ENCODE measurements around the gene CCL22. TPM values are rescaled to one million over a fixed set of nuclear protein-coding genes. Genes with fewer than 3 reads are reported as not detected.
"Not testable (repeated sequence)": the region's sequence is repeated elsewhere in the genome, so short reads cannot be mapped to it uniquely, and the experiment has no call there.

Gene CCL22
- total RNA-seq, 1 experiment from 2014 or later: not detected

- Histone ChIP-seq H3K9me3 (replicated peaks) (peaks cover 8% of the 10 kb centered on the region; the same call in 1 of the 2 replicates), H3K4me3 (no peak overlapping the region), H3K27me3 (replicated peaks) (no peaks in the 10 kb centered on the region), H3K4me1 (replicated peaks) (peaks cover 20% of the 10 kb centered on the region), H3K27ac (no peak overlapping the region), H3K36me3 (no peaks in the 10 kb centered on the region)
- DNase-seq (ENCODE audit: low read depth in 1 of 2, low spot score in 2 of 2): no peak
Observed at GRCh38 chr16:57335366-57335765, 23.2 kb upstream of the CCL22 start.

GRCh38 chr16:57341062-57341440 is 17.5 kb upstream of the CCL22 start:
- DNase-seq (ENCODE audit: low read depth in 1 of 2, low spot score in 2 of 2): no peak
- Histone ChIP-seq H3K4me1 (replicated peaks) (peaks cover 42% of the 10 kb centered on the region), H3K36me3 (no peaks in the 10 kb centered on the region), H3K27me3 (replicated peaks) (no peaks in the 10 kb centered on the region), H3K27ac (peak overlapping the region; percentile 61), H3K9me3 (replicated peaks) (peaks cover 5% of the 10 kb centered on the region; the same call in 1 of the 2 replicates), H3K4me3 (no peak overlapping the region)

- peak overlapping the region; percentile 61 for H3K27ac ChIP-seq
- H3K36me3 ChIP-seq: no peaks in the 10 kb centered on the region
- peak; percentile 90 to 98 for DNase-seq (ENCODE audit: low read depth in 1 of 2, low spot score in 2 of 2)
- H3K4me1 ChIP-seq (replicated peaks): peaks cover 42% of the 10 kb centered on the region
- peaks cover 5% of the 10 kb centered on the region; the same call in 1 of the 2 replicates for H3K9me3 ChIP-seq (replicated peaks)
- no peak overlapping the region for H3K4me3 ChIP-seq
- no peaks in the 10 kb centered on the region for H3K27me3 ChIP-seq (replicated peaks)
Observed at GRCh38 chr16:57341441-57342303, 16.9 kb upstream of the CCL22 start.

GRCh38 chr16:57342606-57343005 is 16.0 kb upstream of the CCL22 start:
- peaks cover 42% of the 10 kb centered on the region for H3K4me1 ChIP-seq (replicated peaks)
- not testable (repeated sequence) for H3K27me3 ChIP-seq (replicated peaks); H3K4me3 ChIP-seq; H3K9me3 ChIP-seq (replicated peaks); H3K36me3 ChIP-seq; H3K27ac ChIP-seq
- DNase-seq (ENCODE audit: low read depth in 1 of 2, low spot score in 2 of 2): peak in 1 of 2 experiments; percentile 26

GRCh38 chr16:57343221-57343620 is 15.4 kb upstream of the CCL22 start:
- Histone ChIP-seq H3K27me3 (replicated peaks) (peaks cover 6% of the 10 kb centered on the region; the same call in 1 of the 2 replicates), H3K4me3 (no peak overlapping the region), H3K4me1 (replicated peaks) (peaks cover 42% of the 10 kb centered on the region), H3K9me3 (replicated peaks) (peaks cover 2% of the 10 kb centered on the region; the same call in 1 of the 2 replicates), H3K36me3 (no peaks in the 10 kb centered on the region), H3K27ac (no peak overlapping the region)
- DNase-seq (ENCODE audit: low read depth in 1 of 2, low spot score in 2 of 2): peak in 1 of 2 experiments; percentile 18

- H3K4me1 ChIP-seq (replicated peaks): peaks cover 33% of the 10 kb centered on the region
- H3K27me3 ChIP-seq (replicated peaks): peaks cover 13% of the 10 kb centered on the region
- H3K27ac ChIP-seq; H3K4me3 ChIP-seq; DNase-seq (ENCODE audit: low read depth in 1 of 2, low spot score in 2 of 2); H3K36me3 ChIP-seq; H3K9me3 ChIP-seq (replicated peaks): not testable (repeated sequence)
Observed at GRCh38 chr16:57344094-57344493, 14.5 kb upstream of the CCL22 start.

- no peak for DNase-seq (ENCODE audit: low read depth in 1 of 2, low spot score in 2 of 2)
Observed at GRCh38 chr16:57345021-57345420, 13.6 kb upstream of the CCL22 start.

GRCh38 chr16:57345666-57346204 is 12.8 kb upstream of the CCL22 start:
- no peak for DNase-seq (ENCODE audit: low read depth in 1 of 2, low spot score in 2 of 2)
- peaks cover 18% of the 10 kb centered on the region for H3K4me1 ChIP-seq (replicated peaks)
- H3K9me3 ChIP-seq (replicated peaks): no peaks in the 10 kb centered on the region
- peaks cover 20% of the 10 kb centered on the region for H3K27me3 ChIP-seq (replicated peaks)
- H3K4me3 ChIP-seq: no peak overlapping the region
- H3K27ac ChIP-seq: no peak overlapping the region
- no peaks in the 10 kb centered on the region for H3K36me3 ChIP-seq

More at GRCh38 chr16:57345021-57345420, 13.6 kb upstream of the CCL22 start:
- H3K4me1 ChIP-seq (replicated peaks): peaks cover 25% of the 10 kb centered on the region
- no peak overlapping the region for H3K27ac ChIP-seq
- no peaks in the 10 kb centered on the region for H3K9me3 ChIP-seq (replicated peaks)
- no peaks in the 10 kb centered on the region for H3K36me3 ChIP-seq
- H3K4me3 ChIP-seq: no peak overlapping the region
- H3K27me3 ChIP-seq (replicated peaks): peaks cover 20% of the 10 kb centered on the region

- Histone ChIP-seq H3K27me3 (replicated peaks) (peaks cover 25% of the 10 kb centered on the region), H3K9me3 (replicated peaks) (no peaks in the 10 kb centered on the region)
- DNase-seq (ENCODE audit: low read depth in 1 of 2, low spot score in 2 of 2): peak in 1 of 2 experiments; percentile 8
Observed at GRCh38 chr16:57347858-57348257, 10.7 kb upstream of the CCL22 start.

GRCh38 chr16:57348327-57348726 is 10.3 kb upstream of the CCL22 start:
- no peaks in the 10 kb centered on the region for H3K9me3 ChIP-seq (replicated peaks)
- H3K4me1 ChIP-seq (replicated peaks): no peaks in the 10 kb centered on the region
- peaks cover 25% of the 10 kb centered on the region for H3K27me3 ChIP-seq (replicated peaks)
- peak in 1 of 2 experiments; percentile 16 for DNase-seq (ENCODE audit: low read depth in 1 of 2, low spot score in 2 of 2)
- no peaks in the 10 kb centered on the region for H3K36me3 ChIP-seq
- no peak overlapping the region for H3K4me3 ChIP-seq
- H3K27ac ChIP-seq: no peak overlapping the region

More at GRCh38 chr16:57347858-57348257, 10.7 kb upstream of the CCL22 start:
- Histone ChIP-seq H3K27ac (no peak overlapping the region), H3K4me3 (no peak overlapping the region), H3K4me1 (replicated peaks) (no peaks in the 10 kb centered on the region), H3K36me3 (no peaks in the 10 kb centered on the region)

GRCh38 chr16:57349212-57350031 is 9.2 kb upstream of the CCL22 start:
- no peaks in the 10 kb centered on the region for H3K4me1 ChIP-seq (replicated peaks)
- H3K27ac ChIP-seq: no peak overlapping the region
- no peaks in the 10 kb centered on the region for H3K9me3 ChIP-seq (replicated peaks)
- no peaks in the 10 kb centered on the region for H3K36me3 ChIP-seq
- H3K27me3 ChIP-seq (replicated peaks): peaks cover 25% of the 10 kb centered on the region
- no peak overlapping the region for H3K4me3 ChIP-seq
- peak in 1 of 2 experiments; percentile 19 for DNase-seq (ENCODE audit: low read depth in 1 of 2, low spot score in 2 of 2)

- H3K27me3 ChIP-seq (replicated peaks): peaks cover 23% of the 10 kb centered on the region
- H3K36me3 ChIP-seq: no peaks in the 10 kb centered on the region
- no peak for DNase-seq (ENCODE audit: low read depth in 1 of 2, low spot score in 2 of 2)
Observed at GRCh38 chr16:57352636-57353047, 5.9 kb upstream of the CCL22 start.

GRCh38 chr16:57354311-57354710 is 4.3 kb upstream of the CCL22 start:
- DNase-seq (ENCODE audit: low read depth in 1 of 2, low spot score in 2 of 2): no peak
- peaks cover 11% of the 10 kb centered on the region for H3K27me3 ChIP-seq (replicated peaks)
- no peaks in the 10 kb centered on the region for H3K9me3 ChIP-seq (replicated peaks)
- no peak overlapping the region for H3K27ac ChIP-seq
- H3K4me3 ChIP-seq: no peak overlapping the region
- no peaks in the 10 kb centered on the region for H3K4me1 ChIP-seq (replicated peaks)
- no peaks in the 10 kb centered on the region for H3K36me3 ChIP-seq

More at GRCh38 chr16:57352636-57353047, 5.9 kb upstream of the CCL22 start:
- Histone ChIP-seq H3K27ac (no peak overlapping the region), H3K4me3 (no peak overlapping the region), H3K9me3 (replicated peaks) (no peaks in the 10 kb centered on the region), H3K4me1 (replicated peaks) (no peaks in the 10 kb centered on the region)
